CD4-positive, CD25-positive, alpha-beta regulatory T cell (primary cell): ENCODE measurements around the gene SCRN3. TPM values are rescaled to one million over a fixed set of nuclear protein-coding genes. Genes with fewer than 3 reads are reported as not detected.
A peak's percentile ranks its signal among the peaks of the same experiment; 100 is the strongest.
"Not testable (repeated sequence)": the region's sequence is repeated elsewhere in the genome, so short reads cannot be mapped to it uniquely, and the experiment has no call there.

Experiments
- ATAC-seq, 2 donors: fragments of 150-1000 bp; cut with Tn5 transposase; one replicate each; pipeline ENCODE4 v1.10.0; 2021; ENCODE audit warnings: low read depth in 2 of 2, moderate number of reproducible peaks in 2 of 2, moderate library complexity in 1 of 2
- DNase-seq, 3 donors: peaks; one replicate each; pipeline versions ENCODE4 v3.0.0 to v3.0.0-alpha.2; 2012 to 2022; ENCODE audit warnings: mixed read lengths in 1 of 3
- H3K27ac ChIP-seq: one replicate; pipeline ENCODE4 v1.7.0; 2013; ENCODE audit warnings: mild to moderate bottlenecking, low read length; ENCODE audit not compliant: insufficient read depth, poor library complexity, severe bottlenecking
- H3K27me3 ChIP-seq: one replicate; pipeline ENCODE4 v1.7.0; 2013; ENCODE audit warnings: low read length; ENCODE audit not compliant: control insufficient read depth, insufficient read depth
- H3K36me3 ChIP-seq: one replicate; pipeline ENCODE4 v1.7.0; 2013; ENCODE audit warnings: mild to moderate bottlenecking, low read length, moderate library complexity; ENCODE audit not compliant: control insufficient read depth, insufficient read depth
- H3K4me1 ChIP-seq: 2 replicates; pipeline ENCODE4 v1.7.0; 2013; ENCODE audit warnings: mild to moderate bottlenecking, low read length; ENCODE audit not compliant: insufficient read depth, control insufficient read depth, poor library complexity, severe bottlenecking
- H3K4me3 ChIP-seq: one replicate; pipeline ENCODE4 v1.7.0; 2013; ENCODE audit warnings: low read depth, mild to moderate bottlenecking, low read length, moderate library complexity
- H3K9me3 ChIP-seq, 2 experiments: 1 replicate in 1 of 2; 2 replicates in 1 of 2; pipeline ENCODE4 v1.7.0; 2013; ENCODE audit warnings: low read length in 2 of 2, mild to moderate bottlenecking in 1 of 2, moderate library complexity in 1 of 2; ENCODE audit not compliant: control insufficient read depth in 2 of 2
- H3K27ac Mint-ChIP-seq, 3 donors: one replicate each; pipeline ENCODE4 v1.8.0; 2020 to 2022; ENCODE audit warnings: mild to moderate bottlenecking in 3 of 3, mixed read lengths in 3 of 3, moderate library complexity in 2 of 3
- H3K27me3 Mint-ChIP-seq: one replicate; pipeline ENCODE4 v1.8.0; 2022; ENCODE audit warnings: mild to moderate bottlenecking, mixed read lengths
- H3K36me3 Mint-ChIP-seq: one replicate; pipeline ENCODE4 v1.8.0; 2020; ENCODE audit warnings: mixed read lengths
- H3K4me1 Mint-ChIP-seq, 4 donors: one replicate each; pipeline ENCODE4 v1.8.0; 2020 to 2022; ENCODE audit warnings: mixed read lengths in 4 of 4, mild to moderate bottlenecking in 1 of 4
- H3K4me3 Mint-ChIP-seq, 4 donors: one replicate each; pipeline ENCODE4 v1.8.0; 2020 to 2022; ENCODE audit warnings: mild to moderate bottlenecking in 4 of 4, mixed read lengths in 4 of 4, moderate library complexity in 3 of 4
- H3K9me3 Mint-ChIP-seq, 7 donors: one replicate each; pipeline ENCODE4 v1.8.0; 2020 to 2022; ENCODE audit warnings: mixed read lengths in 7 of 7, mild to moderate bottlenecking in 3 of 7, moderate library complexity in 2 of 7
- polyA plus RNA-seq, 4 donors: library from polyadenylated mRNA; unstranded; fragments of 300-500 nt; fragmentation: Illumina TruSeq; gene quantifications; one replicate each; pipeline ENCODE4 v1.2.3, GENCODE V29; 2021
- total RNA-seq: library from RNA; stranded (reverse); gene quantifications from one replicate; pipeline ENCODE4 v1.2.3, GENCODE V29; 2022

The SCRN3 gene
- total and polyA plus RNA-seq, 5 donors from 2014 or later: 10.0 to 12.8 (median 11.5) TPM

DNA sequence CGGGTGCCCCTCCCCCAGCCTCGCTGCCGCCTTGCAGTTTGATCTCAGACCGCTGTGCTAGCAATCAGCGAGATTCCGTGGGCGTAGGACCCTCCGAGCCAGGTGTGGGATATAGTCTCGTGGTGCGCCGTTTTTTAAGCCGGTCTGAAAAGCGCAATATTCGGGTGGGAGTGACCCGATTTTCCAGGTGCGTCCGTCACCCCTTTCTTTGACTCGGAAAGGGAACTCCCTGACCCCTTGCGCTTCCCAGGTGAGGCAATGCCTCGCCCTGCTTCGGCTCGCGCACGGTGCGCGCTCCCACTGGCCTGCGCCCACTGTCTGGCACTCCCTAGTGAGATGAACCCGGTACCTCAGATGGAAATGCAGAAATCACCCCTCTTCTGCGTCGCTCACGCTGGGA lies 14.5 kb downstream of the SCRN3 start:
- not testable (repeated sequence) for H3K4me1 Mint-ChIP-seq, ATAC-seq, H3K9me3 Mint-ChIP-seq, DNase-seq, H3K4me3 ChIP-seq, H3K4me3 Mint-ChIP-seq, H3K27me3 ChIP-seq, H3K4me1 ChIP-seq, H3K9me3 ChIP-seq, H3K27me3 Mint-ChIP-seq, H3K27ac ChIP-seq, H3K27ac Mint-ChIP-seq, H3K36me3 ChIP-seq
- peaks cover 16% of the 10 kb centered on the region for H3K36me3 Mint-ChIP-seq

DNA sequence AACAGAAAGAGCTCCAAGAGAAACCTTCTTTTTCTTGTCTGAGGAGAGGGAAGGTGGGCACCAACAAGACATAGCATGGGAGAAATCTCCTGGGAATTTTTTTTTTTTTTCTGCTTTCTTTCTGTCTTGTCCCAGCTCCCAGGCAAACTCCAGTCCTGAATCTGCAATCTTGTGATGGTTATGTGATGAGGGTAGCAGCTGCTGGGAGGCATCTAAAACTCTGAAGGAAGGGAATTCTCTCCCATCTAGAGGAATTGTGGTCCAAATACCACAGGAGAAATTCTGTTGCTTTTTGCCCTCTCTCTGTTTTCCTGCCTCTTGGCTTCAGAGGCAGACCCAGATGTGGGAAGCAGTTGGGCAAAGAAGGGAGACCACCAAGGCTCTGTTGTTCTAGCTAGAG lies 16.7 kb downstream of the SCRN3 start:
- H3K4me3 Mint-ChIP-seq: no peak overlapping the region
- no peaks in the 10 kb centered on the region for H3K9me3 ChIP-seq
- no peak overlapping the region for H3K27ac ChIP-seq
- DNase-seq (no peak), ATAC-seq (no peak)
- H3K4me1 Mint-ChIP-seq: no peaks in the 10 kb centered on the region
- peaks cover 24% of the 10 kb centered on the region for H3K36me3 Mint-ChIP-seq
- H3K36me3 ChIP-seq: peaks cover 8% of the 10 kb centered on the region
- no peaks in the 10 kb centered on the region for H3K27me3 Mint-ChIP-seq
- H3K4me1 ChIP-seq: no peaks in the 10 kb centered on the region
- no peak overlapping the region for H3K27ac Mint-ChIP-seq
- H3K9me3 Mint-ChIP-seq: no peaks in the 10 kb centered on the region
- no peaks in the 10 kb centered on the region for H3K27me3 ChIP-seq
- H3K4me3 ChIP-seq: no peak overlapping the region

DNA sequence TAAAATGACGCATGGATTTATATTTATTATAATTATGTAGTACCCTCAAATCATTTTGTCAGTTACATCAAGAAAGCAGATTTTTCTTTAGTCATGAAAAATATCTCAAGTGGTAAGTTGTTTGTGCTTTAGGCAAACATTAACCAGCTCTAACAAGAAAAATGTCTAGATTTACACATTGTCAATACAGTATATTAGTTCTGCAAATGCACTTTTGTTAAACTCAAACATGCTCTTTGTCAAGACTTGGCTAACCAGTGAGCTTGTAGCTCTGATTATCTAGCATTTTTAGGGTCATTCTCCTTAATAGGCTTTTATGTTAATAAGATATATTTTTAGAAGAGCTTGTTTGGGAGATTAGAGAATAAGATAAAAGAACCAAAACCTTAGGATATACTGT lies 32.7 kb downstream of the SCRN3 start:
- Mint-ChIP-seq H3K9me3 (peaks cover 0 to 3% (median 0%) of the 10 kb centered on the region in 7 donors), H3K27me3 (no peaks in the 10 kb centered on the region), H3K36me3 (peaks cover 30% of the 10 kb centered on the region), H3K4me1 (peaks cover 0 to 6% (median 2%) of the 10 kb centered on the region in 4 donors), H3K4me3 (no peak overlapping the region), H3K27ac (no peak overlapping the region)
- ATAC-seq: no peak
- Histone ChIP-seq H3K4me3 (no peak overlapping the region), H3K36me3 (peaks cover 4% of the 10 kb centered on the region), H3K27ac (peak overlapping the region; percentile 3), H3K4me1 (no peaks in the 10 kb centered on the region), H3K9me3 (no peaks in the 10 kb centered on the region), H3K27me3 (no peaks in the 10 kb centered on the region)
- DNase-seq: no peak

DNA sequence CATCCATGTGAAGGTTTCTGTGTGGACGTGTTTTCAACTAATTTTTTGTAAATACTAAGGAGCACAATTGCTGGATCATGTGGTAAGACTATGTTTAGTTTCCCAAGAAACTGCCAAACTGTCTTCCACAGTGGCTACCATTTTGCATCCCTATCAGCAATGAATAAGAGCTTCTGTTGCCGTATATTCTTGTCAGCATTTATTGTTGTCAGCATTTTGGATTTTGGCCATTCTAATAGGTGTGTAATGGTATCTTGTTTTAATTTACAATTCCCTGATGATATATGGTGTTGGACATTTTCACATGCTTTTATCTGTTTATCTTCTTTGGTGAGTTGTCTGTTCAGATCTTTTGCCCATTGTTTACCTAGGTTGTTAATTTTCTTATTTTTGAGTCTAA lies 34.5 kb downstream of the SCRN3 start:
- Mint-ChIP-seq H3K9me3 (peaks cover 0 to 3% (median 0%) of the 10 kb centered on the region in 7 donors), H3K4me3 (no peak overlapping the region), H3K36me3 (peaks cover 34% of the 10 kb centered on the region), H3K4me1 (peaks cover 0 to 4% (median 0%) of the 10 kb centered on the region in 4 donors), H3K27me3 (no peaks in the 10 kb centered on the region), H3K27ac (no peak overlapping the region)
- H3K27ac ChIP-seq: no peak overlapping the region
- no peaks in the 10 kb centered on the region for H3K9me3 ChIP-seq
- DNase-seq: no peak
- no peak for ATAC-seq
- H3K27me3 ChIP-seq: no peaks in the 10 kb centered on the region
- H3K4me1 ChIP-seq: no peaks in the 10 kb centered on the region
- H3K36me3 ChIP-seq: peaks cover 11% of the 10 kb centered on the region
- no peak overlapping the region for H3K4me3 ChIP-seq

DNA sequence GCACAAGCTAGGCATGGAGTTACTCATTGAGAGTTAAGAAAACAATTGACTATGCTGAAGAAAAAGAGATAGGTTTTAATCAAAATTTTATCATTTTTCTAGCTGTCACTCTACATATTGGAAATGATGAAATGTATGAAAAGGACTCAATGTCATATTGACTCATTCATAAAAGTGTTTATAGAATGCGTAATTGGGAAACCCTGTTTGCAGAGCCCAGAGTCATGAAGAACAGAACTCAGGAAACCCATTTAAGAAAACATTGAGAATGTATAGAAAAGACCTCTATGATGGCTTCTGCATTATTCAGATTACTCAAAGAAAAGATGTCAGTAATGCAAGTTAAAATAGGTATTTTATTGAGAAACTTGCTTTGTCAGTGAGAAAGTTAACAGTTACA lies 36.4 kb downstream of the SCRN3 start:
- ATAC-seq: no peak
- Mint-ChIP-seq H3K9me3 (peaks cover 0 to 3% (median 0%) of the 10 kb centered on the region in 7 donors), H3K4me1 (peaks cover 0 to 4% (median 0%) of the 10 kb centered on the region in 4 donors), H3K36me3 (peaks cover 44% of the 10 kb centered on the region), H3K27ac (no peak overlapping the region), H3K27me3 (no peaks in the 10 kb centered on the region), H3K4me3 (no peak overlapping the region)
- Histone ChIP-seq H3K4me3 (no peak overlapping the region), H3K36me3 (peaks cover 21% of the 10 kb centered on the region), H3K9me3 (no peaks in the 10 kb centered on the region), H3K4me1 (no peaks in the 10 kb centered on the region), H3K27ac (no peak overlapping the region), H3K27me3 (no peaks in the 10 kb centered on the region)
- no peak for DNase-seq

DNA sequence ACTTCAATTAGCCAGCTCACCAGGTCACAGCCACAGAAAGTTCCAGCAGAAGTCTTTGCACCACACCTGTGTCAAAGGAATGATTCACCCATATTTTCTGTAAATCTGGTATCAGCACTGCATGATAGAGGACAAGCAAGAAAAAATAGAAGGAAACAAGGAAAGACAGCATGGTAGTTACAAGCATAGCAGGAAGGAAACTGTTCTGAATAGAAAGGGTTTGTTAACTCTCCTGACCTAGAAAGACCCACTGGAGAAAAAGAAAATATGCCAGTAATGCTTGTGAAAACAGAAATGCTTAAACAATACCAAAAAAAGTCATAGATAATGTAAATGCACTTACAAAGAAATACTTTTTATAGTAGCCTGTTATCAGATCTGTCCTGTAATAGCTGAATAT lies 40.8 kb downstream of the SCRN3 start:
- Mint-ChIP-seq H3K27me3 (no peaks in the 10 kb centered on the region), H3K36me3 (peaks cover 31% of the 10 kb centered on the region), H3K4me1 (peaks cover 0 to 5% (median under 1%) of the 10 kb centered on the region in 4 donors), H3K4me3 (no peak overlapping the region), H3K27ac (no peak overlapping the region), H3K9me3 (no peaks in the 10 kb centered on the region)
- no peaks in the 10 kb centered on the region for H3K27me3 ChIP-seq
- no peak for DNase-seq
- H3K36me3 ChIP-seq: peaks cover 38% of the 10 kb centered on the region
- no peaks in the 10 kb centered on the region for H3K4me1 ChIP-seq
- no peaks in the 10 kb centered on the region for H3K9me3 ChIP-seq
- no peak overlapping the region for H3K4me3 ChIP-seq
- no peak overlapping the region for H3K27ac ChIP-seq
- ATAC-seq: no peak

DNA sequence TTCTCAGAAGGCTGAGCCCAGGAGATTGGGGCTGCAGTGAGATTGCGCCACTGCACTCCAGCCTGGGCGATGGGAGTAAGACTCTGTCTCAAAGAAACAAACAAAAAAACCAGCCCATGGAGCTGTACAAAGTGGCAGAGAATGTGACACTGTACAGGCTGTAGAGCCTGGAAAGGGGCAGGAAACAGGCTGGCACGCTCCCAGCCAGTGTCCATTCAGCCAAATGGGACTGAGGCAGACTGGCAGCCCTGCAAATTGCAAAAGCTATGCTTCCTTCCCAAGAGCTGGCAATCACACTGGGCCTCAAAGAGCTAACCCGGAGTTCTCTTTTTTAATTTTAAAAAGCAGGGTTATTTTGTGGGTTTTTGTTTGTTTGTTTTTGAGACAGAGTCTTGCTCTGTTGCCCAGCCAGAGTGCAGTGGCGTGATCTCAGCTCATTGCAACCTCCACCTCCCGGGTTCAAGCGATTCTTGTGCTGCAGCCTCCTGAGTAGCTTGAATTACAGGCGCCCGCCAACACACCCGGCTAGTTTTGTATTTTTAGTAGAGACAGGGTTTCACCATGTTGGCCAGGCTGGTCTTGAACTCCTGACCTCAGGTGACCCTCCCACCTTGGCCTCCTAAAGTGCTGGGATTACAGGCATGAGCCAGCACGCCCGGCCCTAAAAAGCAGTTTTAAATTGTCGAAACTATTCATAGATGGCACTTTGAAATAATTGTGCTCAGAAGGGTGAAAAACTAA lies 42.8 kb downstream of the SCRN3 start:
- no peak for DNase-seq
- Mint-ChIP-seq H3K4me1 (peaks cover 0 to 5% (median 2%) of the 10 kb centered on the region in 4 donors), H3K27ac (peak overlapping the region in 1 of 3 donors; percentile 5), H3K36me3 (peaks cover 26% of the 10 kb centered on the region), H3K27me3 (no peaks in the 10 kb centered on the region), H3K4me3 (no peak overlapping the region), H3K9me3 (no peaks in the 10 kb centered on the region)
- Histone ChIP-seq H3K4me1 (no peaks in the 10 kb centered on the region), H3K36me3 (peaks cover 55% of the 10 kb centered on the region), H3K27me3 (no peaks in the 10 kb centered on the region), H3K4me3 (no peak overlapping the region), H3K27ac (no peak overlapping the region), H3K9me3 (no peaks in the 10 kb centered on the region)
- no peak for ATAC-seq

DNA sequence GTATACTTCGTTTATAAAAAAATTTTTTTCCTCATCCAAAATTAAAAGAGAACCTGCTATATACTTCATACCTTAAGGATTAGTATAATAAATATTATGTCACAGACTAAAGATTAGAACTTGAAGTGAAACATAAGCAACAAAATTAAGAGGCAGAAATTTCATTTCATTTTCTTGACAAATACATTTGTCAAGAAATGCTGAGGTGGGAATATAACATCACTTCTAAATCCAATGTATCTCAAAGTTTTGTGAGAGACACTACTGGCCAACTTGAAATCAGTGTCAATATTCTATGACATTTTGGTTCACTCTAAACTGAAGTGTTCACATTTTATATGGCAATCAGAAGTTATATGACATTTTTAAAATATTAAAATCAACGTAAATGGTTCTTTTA lies 43.8 kb downstream of the SCRN3 start:
- Histone ChIP-seq H3K4me1 (no peaks in the 10 kb centered on the region), H3K9me3 (no peaks in the 10 kb centered on the region), H3K4me3 (no peak overlapping the region), H3K27me3 (no peaks in the 10 kb centered on the region), H3K36me3 (peaks cover 60% of the 10 kb centered on the region), H3K27ac (no peak overlapping the region)
- no peaks in the 10 kb centered on the region for H3K9me3 Mint-ChIP-seq
- peaks cover 0 to 5% (median 2%) of the 10 kb centered on the region in 4 donors for H3K4me1 Mint-ChIP-seq
- no peak for ATAC-seq
- H3K27ac Mint-ChIP-seq: no peak overlapping the region
- H3K36me3 Mint-ChIP-seq: peaks cover 23% of the 10 kb centered on the region
- H3K4me3 Mint-ChIP-seq: no peak overlapping the region
- DNase-seq: no peak
- no peaks in the 10 kb centered on the region for H3K27me3 Mint-ChIP-seq
